ENCODE measurements around the gene PRKCE.
"Not testable (repeated sequence)": the region's sequence is repeated elsewhere in the genome, so short reads cannot be mapped to it uniquely, and the experiment has no call there.

Gene PRKCE

GRCh38 chr2:45871541-45871940, 220.1 kb downstream of the PRKCE start:
- no peak for DNase-seq

- DNase-seq = no peak
These were observed 220.7 kb downstream of the PRKCE start for GRCh38 chr2:45872211-45872610.

GRCh38 chr2:45874344-45874743, 222.9 kb downstream of the PRKCE start:
- DNase-seq = no peak

- no peak for DNase-seq
These were observed 225.1 kb downstream of the PRKCE start for GRCh38 chr2:45876611-45877010.

GRCh38 chr2:45879406-45879805, 227.9 kb downstream of the PRKCE start:
- DNase-seq = no peak

- DNase-seq = no peak
These were observed 228.5 kb downstream of the PRKCE start for GRCh38 chr2:45879936-45880335.

- no peak for DNase-seq
These were observed 230.6 kb downstream of the PRKCE start for GRCh38 chr2:45881970-45882581.

- no peak for DNase-seq
These were observed 231.5 kb downstream of the PRKCE start for GRCh38 chr2:45882707-45883602.

GRCh38 chr2:45883603-45884000, 232.1 kb downstream of the PRKCE start:
- no peak for DNase-seq

GRCh38 chr2:45884126-45884525, 232.7 kb downstream of the PRKCE start:
- no peak for DNase-seq

GRCh38 chr2:45885171-45885621, 233.7 kb downstream of the PRKCE start:
- DNase-seq = no peak

- no peak for DNase-seq
These were observed 234.7 kb downstream of the PRKCE start for GRCh38 chr2:45886171-45886663.

GRCh38 chr2:45888167-45888566, 236.7 kb downstream of the PRKCE start:
- peak; percentile 51 to 65 for DNase-seq

GRCh38 chr2:45888641-45889040, 237.2 kb downstream of the PRKCE start:
- no peak for DNase-seq

- no peak for DNase-seq
These were observed 237.6 kb downstream of the PRKCE start for GRCh38 chr2:45889053-45889452.

GRCh38 chr2:45889620-45890370, 238.3 kb downstream of the PRKCE start:
- peak; percentile 64 to 67 for DNase-seq

GRCh38 chr2:45890371-45890646, 238.8 kb downstream of the PRKCE start:
- DNase-seq = not testable (repeated sequence)

GRCh38 chr2:45890819-45891218, 239.3 kb downstream of the PRKCE start:
- no peak for DNase-seq

- DNase-seq = no peak
These were observed 240.4 kb downstream of the PRKCE start for GRCh38 chr2:45891719-45892424.

GRCh38 chr2:45892425-45892745, 240.9 kb downstream of the PRKCE start:
- no peak for DNase-seq

- DNase-seq = no peak
These were observed 241.3 kb downstream of the PRKCE start for GRCh38 chr2:45892757-45893156.

- no peak for DNase-seq
These were observed 242.7 kb downstream of the PRKCE start for GRCh38 chr2:45894211-45894610.

- DNase-seq = no peak
These were observed 243.9 kb downstream of the PRKCE start for GRCh38 chr2:45895241-45895861.
